Measurements from ENCODE around the gene NF2.

- TF ChIP-seq TAF1 (IDR thresholded peaks at IDR 0.05; ENCODE audit: low read depth, low read length) (no peak), POLR2AphosphoS5 (IDR thresholded peaks at IDR 0.05; ENCODE audit: low read depth, low read length) (no peak)
These were observed 39.6 kb upstream of the NF2 start for GRCh38 chr22:29563652-29564460.
